WTC11 (cell line): ENCODE data around the gene MSS51. TPM values are rescaled to one million over a fixed set of nuclear protein-coding genes. Genes with fewer than 3 reads are reported as not detected.

Experiments
- ATAC-seq: fragments of 200-7000 bp; cut with Tn5 transposase; 2 replicates; pipeline ENCODE4 v1.10.0; 2021; ENCODE audit warnings: mild to moderate bottlenecking, moderate library complexity
- CTCF ChIA-PET: fragments of 300-600 bp; sonication (Branson Sonifier 250); formaldehyde crosslinking; loops from one replicate; lab custom pipeline; 2021; ENCODE audit warnings: antibody characterized with exemption; lab: Charles Lee
- POLR2A ChIA-PET: fragments of 350-600 bp; sonication (Branson Sonifier 250); formaldehyde crosslinking; loops from one replicate; lab custom pipeline; 2021; ENCODE audit warnings: antibody characterized with exemption; lab: Charles Lee
- DNase-seq: peaks from one replicate; pipeline ENCODE4 v3.0.0; 2021; ENCODE audit warnings: low spot score
- H3K27ac Mint-ChIP-seq: 2 replicates; pipeline ENCODE4 v1.8.0; 2021; ENCODE audit warnings: mixed read lengths
- H3K27me3 Mint-ChIP-seq: 2 replicates; pipeline ENCODE4 v1.8.0; 2021; ENCODE audit warnings: low read depth, mild to moderate bottlenecking, moderate library complexity, mixed read lengths
- H3K36me3 Mint-ChIP-seq: 2 replicates; pipeline ENCODE4 v1.8.0; 2021; ENCODE audit warnings: mixed read lengths
- H3K4me1 Mint-ChIP-seq: 2 replicates; pipeline ENCODE4 v1.8.0; 2022; ENCODE audit warnings: mixed read lengths
- H3K4me3 Mint-ChIP-seq: 2 replicates; pipeline ENCODE4 v1.8.0; 2021; ENCODE audit warnings: mild to moderate bottlenecking, moderate library complexity, mixed read lengths
- H3K9me3 Mint-ChIP-seq: 2 replicates; pipeline ENCODE4 v1.8.0; 2021; ENCODE audit warnings: mixed read lengths
- ARID4B ChIP-seq: sonication (generic); formaldehyde crosslinking; IDR thresholded peaks from 2 replicates; pipeline ENCODE4 v1.8.0; 2023; ENCODE audit warnings: missing genetic modification reagents, mild to moderate bottlenecking, borderline replicate concordance
- CDX4 ChIP-seq: fragments of 250-450 bp; sonication (Bioruptor Pico); IDR thresholded peaks from 2 replicates; pipeline ENCODE4 v1.9.0; 2021; ENCODE audit warnings: moderate library complexity, mild to moderate bottlenecking, inconsistent platforms, borderline replicate concordance
- GABPB1 ChIP-seq: sonication (generic); formaldehyde crosslinking; IDR thresholded peaks from 2 replicates; pipeline ENCODE4 v1.8.1; 2023; ENCODE audit warnings: mild to moderate bottlenecking, missing genetic modification reagents
- HMGA2 ChIP-seq: fragments of 250-450 bp; sonication (Bioruptor Pico); IDR thresholded peaks from 2 replicates; pipeline ENCODE4 v1.4.0; 2021; ENCODE audit warnings: mild to moderate bottlenecking, moderate library complexity
- IRF1 ChIP-seq: sonication (generic); formaldehyde crosslinking; IDR thresholded peaks from 2 replicates; pipeline ENCODE4 v1.8.0; 2023; ENCODE audit warnings: missing genetic modification reagents
- NR1H2 ChIP-seq: sonication (generic); formaldehyde crosslinking; IDR thresholded peaks from 2 replicates; pipeline ENCODE4 v1.9.0; 2021; ENCODE audit warnings: mild to moderate bottlenecking, moderate library complexity, missing genetic modification reagents
- STAT6 ChIP-seq: sonication (generic); formaldehyde crosslinking; conservative IDR thresholded peaks from 2 replicates; pipeline ENCODE4 v1.8.1; 2023; ENCODE audit warnings: mild to moderate bottlenecking, low read depth, missing genetic modification reagents, moderate library complexity
- ZBTB43 ChIP-seq: sonication (generic); formaldehyde crosslinking; IDR thresholded peaks from 2 replicates; pipeline ENCODE4 v1.8.1; 2023; ENCODE audit warnings: mild to moderate bottlenecking, missing genetic modification reagents
- ZMAT4 ChIP-seq: fragments of 250-450 bp; sonication (Bioruptor Pico); IDR thresholded peaks from 2 replicates; pipeline ENCODE4 v1.9.0; 2021; ENCODE audit warnings: mild to moderate bottlenecking
- ZNF138 ChIP-seq: sonication (generic); formaldehyde crosslinking; conservative IDR thresholded peaks from 2 replicates; pipeline ENCODE4 v1.8.1; 2022; ENCODE audit warnings: mild to moderate bottlenecking, moderate library complexity, missing genetic modification reagents
- ZNF317 ChIP-seq: sonication (generic); formaldehyde crosslinking; IDR thresholded peaks from 2 replicates; pipeline ENCODE4 v1.8.1; 2023; ENCODE audit warnings: low read depth, mild to moderate bottlenecking, moderate library complexity, missing genetic modification reagents, borderline replicate concordance
- ZNF671 ChIP-seq: fragments of 250-450 bp; sonication (Bioruptor Pico); IDR thresholded peaks from 2 replicates; pipeline ENCODE4 v1.8.0; 2021; ENCODE audit warnings: mild to moderate bottlenecking
- total RNA-seq: library from RNA; stranded (reverse); gene quantifications from 3 replicates; pipeline ENCODE4 v1.2.3, GENCODE V29; 2021
- TF ChIP-seq, protein P1 (sequence below): fragments of 250-450 bp; sonication (Bioruptor Pico); IDR thresholded peaks from 2 replicates; pipeline ENCODE4 v1.8.0; 2021; ENCODE audit warnings: mild to moderate bottlenecking
- TF ChIP-seq, protein P2 (sequence below): sonication (generic); formaldehyde crosslinking; IDR thresholded peaks from 2 replicates; pipeline ENCODE4 v1.8.0; 2022; ENCODE audit warnings: mild to moderate bottlenecking, missing genetic modification reagents
- TF ChIP-seq, protein P3 (sequence below): sonication (generic); formaldehyde crosslinking; IDR thresholded peaks from 2 replicates; pipeline ENCODE4 v1.8.1; 2023; ENCODE audit warnings: mild to moderate bottlenecking, missing genetic modification reagents, moderate library complexity

MSS51 gene
- total RNA-seq, 1 experiment from 2014 or later, result 3.0 TPM

DNA sequence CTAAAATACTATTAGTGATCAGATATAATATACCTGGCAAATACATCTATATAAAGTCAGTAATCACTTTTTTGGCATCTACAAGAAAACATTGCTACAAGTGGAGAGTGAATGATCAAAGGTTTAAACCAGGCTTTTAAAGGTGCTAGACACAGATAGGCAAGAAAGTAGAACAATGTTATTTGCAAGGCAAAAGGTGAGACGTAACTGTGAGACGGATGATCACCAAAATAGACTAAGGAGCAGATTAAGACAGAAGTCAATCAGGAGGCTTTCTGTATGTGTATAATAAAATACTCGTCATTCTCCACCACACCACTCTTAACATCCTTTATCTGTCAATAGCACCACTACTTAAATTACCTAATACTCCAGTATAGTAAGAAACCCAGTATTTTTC is 27.8 kb downstream of the MSS51 start (continued):
- TF ChIP-seq ARID4B (no peak), ZNF138 (CRISPR knock-in tag) (no peak), CDX4 (CRISPR knock-in tag) (no peak), ZMAT4 (no peak), GABPB1 (CRISPR knock-in tag) (no peak), ZNF317 (no peak)
- TF ChIP-seq, protein P1, sequence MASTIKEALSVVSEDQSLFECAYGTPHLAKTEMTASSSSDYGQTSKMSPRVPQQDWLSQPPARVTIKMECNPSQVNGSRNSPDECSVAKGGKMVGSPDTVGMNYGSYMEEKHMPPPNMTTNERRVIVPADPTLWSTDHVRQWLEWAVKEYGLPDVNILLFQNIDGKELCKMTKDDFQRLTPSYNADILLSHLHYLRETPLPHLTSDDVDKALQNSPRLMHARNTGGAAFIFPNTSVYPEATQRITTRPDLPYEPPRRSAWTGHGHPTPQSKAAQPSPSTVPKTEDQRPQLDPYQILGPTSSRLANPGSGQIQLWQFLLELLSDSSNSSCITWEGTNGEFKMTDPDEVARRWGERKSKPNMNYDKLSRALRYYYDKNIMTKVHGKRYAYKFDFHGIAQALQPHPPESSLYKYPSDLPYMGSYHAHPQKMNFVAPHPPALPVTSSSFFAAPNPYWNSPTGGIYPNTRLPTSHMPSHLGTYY (CRISPR knock-in tag), result no peak
- TF ChIP-seq, protein P2, sequence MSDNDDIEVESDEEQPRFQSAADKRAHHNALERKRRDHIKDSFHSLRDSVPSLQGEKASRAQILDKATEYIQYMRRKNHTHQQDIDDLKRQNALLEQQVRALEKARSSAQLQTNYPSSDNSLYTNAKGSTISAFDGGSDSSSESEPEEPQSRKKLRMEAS (CRISPR knock-in tag), result no peak

- ChIA-PET CTCF (no interaction called here), POLR2A (no interaction called here)
- H3K9me3 Mint-ChIP-seq, result no peaks in the 10 kb centered on the region; the same call in 1 of the 2 replicates
- ATAC-seq, result no peak
- H3K4me1 Mint-ChIP-seq, result peaks cover 11% of the 10 kb centered on the region
- DNase-seq, result no peak
- 0 out of 2 replicates have a peak, but pooled peaks cover 3% of the 10 kb centered on the region for H3K36me3 Mint-ChIP-seq
- no peaks in the 10 kb centered on the region for H3K27me3 Mint-ChIP-seq
- no peak overlapping the region for H3K4me3 Mint-ChIP-seq
- no peak overlapping the region for H3K27ac Mint-ChIP-seq
- TF ChIP-seq ZNF671 (no peak), NR1H2 (CRISPR knock-in tag) (no peak), IRF1 (CRISPR knock-in tag) (no peak), ZBTB43 (CRISPR knock-in tag) (no peak), STAT6 (no peak), HMGA2 (CRISPR knock-in tag) (no peak)
- TF ChIP-seq, protein P3, sequence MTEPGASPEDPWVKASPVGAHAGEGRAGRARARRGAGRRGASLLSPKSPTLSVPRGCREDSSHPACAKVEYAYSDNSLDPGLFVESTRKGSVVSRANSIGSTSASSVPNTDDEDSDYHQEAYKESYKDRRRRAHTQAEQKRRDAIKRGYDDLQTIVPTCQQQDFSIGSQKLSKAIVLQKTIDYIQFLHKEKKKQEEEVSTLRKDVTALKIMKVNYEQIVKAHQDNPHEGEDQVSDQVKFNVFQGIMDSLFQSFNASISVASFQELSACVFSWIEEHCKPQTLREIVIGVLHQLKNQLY (CRISPR knock-in tag), result no peak
These were observed 28.7 kb downstream of the MSS51 start for GRCh38 chr10:73404690-73405089.
